Measurements from ENCODE around the gene USP17L20.
A peak's percentile ranks its signal among the peaks of the same experiment; 100 is the strongest.
"Not testable (repeated sequence)": the region's sequence is repeated elsewhere in the genome, so short reads cannot be mapped to it uniquely, and the experiment has no call there.

USP17L20 gene

GRCh38 chr4:9257824-9258223, at the start of gene USP17L20:
TSS of gene USP17L20 (plus strand) at chr4:9258124. CDS start at chr4:9258124, 0 bp downstream.
- not testable (repeated sequence) for DNase-seq (ENCODE audit: low spot score)

DNA sequence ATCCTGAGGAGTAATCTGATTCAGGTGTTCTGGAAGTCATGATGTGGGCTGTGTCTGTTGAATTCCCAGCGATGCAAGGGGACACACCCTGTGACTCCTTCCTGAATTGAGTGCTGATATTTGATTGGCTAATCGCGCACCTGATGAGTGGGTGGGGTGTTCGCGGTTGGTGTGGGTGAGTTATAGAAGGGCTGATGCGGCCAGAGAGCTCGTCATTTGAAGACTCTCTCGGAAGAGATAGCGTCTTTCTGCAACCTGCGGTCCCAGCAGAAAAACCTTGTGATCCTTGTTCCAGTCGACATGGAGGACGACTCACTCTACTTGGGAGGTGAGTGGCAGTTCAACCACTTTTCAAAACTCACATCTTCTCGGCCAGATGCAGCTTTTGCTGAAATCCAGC, 47.6 kb upstream of the USP17L20 start, which contains the start of gene USP17L10:
Gene USP17L10, plus strand, starts transcription at position 301 of the 400 bp plus-strand sequence. Its CDS starts 0 bp downstream, at position 301.
- DNase-seq (ENCODE audit: low spot score): not testable (repeated sequence)

- not testable (repeated sequence) for DNase-seq (ENCODE audit: low spot score)
Observed at GRCh38 chr4:9214701-9215100, 43.2 kb upstream of the USP17L20 start.

- not testable (repeated sequence) for DNase-seq (ENCODE audit: low spot score)
Observed at GRCh38 chr4:9215105-9215504, 42.8 kb upstream of the USP17L20 start, which contains the start of gene USP17L11. TSS of gene USP17L11 (plus strand) at chr4:9215405. CDS start at chr4:9215405, 0 bp downstream.

DNA sequence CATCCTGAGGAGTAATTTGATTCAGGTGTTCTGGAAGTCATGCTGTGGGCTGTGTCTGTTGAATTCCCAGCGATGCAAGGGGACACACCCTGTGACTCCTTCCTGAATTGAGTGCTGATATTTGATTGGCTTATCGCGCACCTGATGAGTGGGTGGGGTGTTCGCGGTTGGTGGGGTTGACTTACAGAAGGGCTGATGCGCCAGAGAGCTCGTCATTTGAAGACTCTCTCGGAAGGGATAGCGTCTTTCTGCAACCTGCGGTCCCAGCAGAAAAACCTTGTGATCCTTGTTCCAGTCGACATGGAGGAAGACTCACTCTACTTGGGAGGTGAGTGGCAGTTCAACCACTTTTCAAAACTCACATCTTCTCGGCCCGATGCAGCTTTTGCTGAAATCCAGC, 38.1 kb upstream of the USP17L20 start, which contains the start of gene USP17L12:
Gene USP17L12, plus strand, starts transcription at position 301 of the 400 bp plus-strand sequence. Its CDS starts 0 bp downstream, at position 301.
- DNase-seq (ENCODE audit: low spot score): not testable (repeated sequence)

DNA sequence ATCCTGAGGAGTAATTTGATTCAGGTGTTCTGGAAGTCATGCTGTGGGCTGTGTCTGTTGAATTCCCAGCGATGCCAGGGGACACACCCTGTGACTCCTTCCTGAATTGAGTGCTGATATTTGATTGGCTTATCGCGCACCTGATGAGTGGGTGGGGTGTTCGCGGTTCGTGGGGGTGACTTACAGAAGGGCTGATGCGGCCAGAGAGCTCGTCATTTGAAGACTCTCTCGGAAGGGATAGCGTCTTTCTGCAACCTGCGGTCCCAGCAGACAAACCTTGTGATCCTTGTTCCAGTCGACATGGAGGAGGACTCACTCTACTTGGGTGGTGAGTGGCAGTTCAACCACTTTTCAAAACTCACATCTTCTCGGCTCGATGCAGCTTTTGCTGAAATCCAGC, 33.3 kb upstream of the USP17L20 start, which contains the start of gene USP17L13:
Gene USP17L13, plus strand, starts transcription at position 301 of the 400 bp plus-strand sequence. Its CDS starts 0 bp downstream, at position 301.
- DNase-seq (ENCODE audit: low spot score): not testable (repeated sequence)

GRCh38 chr4:9230249-9230648, 27.7 kb upstream of the USP17L20 start:
- DNase-seq (ENCODE audit: low spot score): not testable (repeated sequence)

- not testable (repeated sequence) for DNase-seq (ENCODE audit: low spot score)
Observed at GRCh38 chr4:9234085-9234484, 23.8 kb upstream of the USP17L20 start, which contains the start of gene USP17L15. TSS of gene USP17L15 (plus strand) at chr4:9234385. CDS start at chr4:9234385, 0 bp downstream.

- not testable (repeated sequence) for DNase-seq (ENCODE audit: low spot score)
Observed at GRCh38 chr4:9238461-9238860, 19.5 kb upstream of the USP17L20 start.

- not testable (repeated sequence) for DNase-seq (ENCODE audit: low spot score)
Observed at GRCh38 chr4:9243579-9243978, 14.3 kb upstream of the USP17L20 start, which contains the start of gene USP17L17. TSS of gene USP17L17 (plus strand) at chr4:9243879. CDS start at chr4:9243879, 0 bp downstream.

DNA sequence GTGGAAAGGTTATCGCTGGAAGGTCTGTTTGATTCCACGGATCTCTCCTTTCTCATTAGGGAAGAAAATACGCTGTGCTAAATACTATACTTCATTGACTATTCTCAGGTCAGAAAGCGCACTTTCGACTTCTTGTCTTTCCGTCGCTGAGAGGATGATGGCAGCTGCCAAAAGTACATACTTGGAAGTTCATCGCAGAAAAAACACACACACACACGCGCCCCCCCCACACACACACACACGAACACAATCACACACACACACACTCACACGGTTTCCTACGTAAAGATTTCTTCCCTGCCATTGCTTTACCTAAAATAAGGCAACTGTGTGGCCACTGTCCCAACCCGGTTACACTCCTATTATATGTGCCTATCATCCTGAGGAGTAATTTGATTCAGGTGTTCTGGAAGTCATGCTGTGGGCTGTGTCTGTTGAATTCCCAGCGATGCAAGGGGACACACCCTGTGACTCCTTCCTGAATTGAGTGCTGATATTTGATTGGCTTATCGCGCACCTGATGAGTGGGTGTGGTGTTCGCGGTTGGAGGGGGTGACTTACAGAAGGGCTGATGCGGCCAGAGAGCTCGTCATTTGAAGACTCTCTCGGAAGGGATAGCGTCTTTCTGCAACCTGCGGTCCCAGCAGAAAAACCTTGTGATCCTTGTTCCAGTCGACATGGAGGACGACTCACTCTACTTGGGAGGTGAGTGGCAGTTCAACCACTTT, 9.8 kb upstream of the USP17L20 start, which contains the start of gene USP17L18:
Gene USP17L18, plus strand, starts transcription at position 678 of the 728 bp plus-strand sequence. Its CDS starts 0 bp downstream, at position 678.
- DNase-seq (ENCODE audit: low spot score): peak; percentile 0

DNA sequence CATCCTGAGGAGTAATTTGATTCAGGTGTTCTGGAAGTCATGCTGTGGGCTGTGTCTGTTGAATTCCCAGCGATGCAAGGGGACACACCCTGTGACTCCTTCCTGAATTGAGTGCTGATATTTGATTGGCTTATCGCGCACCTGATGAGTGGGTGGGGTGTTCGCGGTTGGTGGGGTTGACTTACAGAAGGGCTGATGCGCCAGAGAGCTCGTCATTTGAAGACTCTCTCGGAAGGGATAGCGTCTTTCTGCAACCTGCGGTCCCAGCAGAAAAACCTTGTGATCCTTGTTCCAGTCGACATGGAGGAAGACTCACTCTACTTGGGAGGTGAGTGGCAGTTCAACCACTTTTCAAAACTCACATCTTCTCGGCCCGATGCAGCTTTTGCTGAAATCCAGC, 4.8 kb upstream of the USP17L20 start, which contains the start of gene USP17L19:
Gene USP17L19, plus strand, starts transcription at position 301 of the 400 bp plus-strand sequence. Its CDS starts 0 bp downstream, at position 301.
- DNase-seq (ENCODE audit: low spot score): not testable (repeated sequence)

GRCh38 chr4:9262572-9262971, 4.6 kb downstream of the USP17L20 start, which contains the start of gene USP17L21:
TSS of gene USP17L21 (plus strand) at chr4:9262872. CDS start at chr4:9262872, 0 bp downstream.
- DNase-seq (ENCODE audit: low spot score): not testable (repeated sequence)

DNA sequence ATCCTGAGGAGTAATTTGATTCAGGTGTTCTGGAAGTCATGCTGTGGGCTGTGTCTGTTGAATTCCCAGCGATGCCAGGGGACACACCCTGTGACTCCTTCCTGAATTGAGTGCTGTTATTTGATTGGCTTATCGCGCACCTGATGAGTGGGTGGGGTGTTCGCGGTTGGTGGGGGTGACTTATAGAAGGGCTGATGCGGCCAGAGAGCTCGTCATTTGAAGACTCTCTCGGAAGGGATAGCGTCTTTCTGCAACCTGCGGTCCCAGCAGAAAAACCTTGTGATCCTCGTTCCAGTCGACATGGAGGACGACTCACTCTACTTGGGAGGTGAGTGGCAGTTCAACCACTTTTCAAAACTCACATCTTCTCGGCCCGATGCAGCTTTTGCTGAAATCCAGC, 9.4 kb downstream of the USP17L20 start, which contains the start of gene USP17L22:
Gene USP17L22, plus strand, starts transcription at position 301 of the 400 bp plus-strand sequence. Its CDS starts 0 bp downstream, at position 301.
- DNase-seq (ENCODE audit: low spot score): not testable (repeated sequence)

GRCh38 chr4:9271719-9272118, 13.8 kb downstream of the USP17L20 start:
- not testable (repeated sequence) for DNase-seq (ENCODE audit: low spot score)

All from RKO (cell line).